Activated CD8-positive, alpha-beta T cell treated with anti-CD3 and anti-CD28 coated beads for 36 hours (primary cell): Measurements from ENCODE around the gene PIKFYVE. TPM values are rescaled to one million over a fixed set of nuclear protein-coding genes. Genes with fewer than 3 reads are reported as not detected.
A peak's percentile ranks its signal among the peaks of the same experiment; 100 is the strongest.

Source experiments
- ATAC-seq: fragments of 200-7000 bp; cut with Tn5 transposase; one replicate; pipeline ENCODE4 v1.10.0; 2021; ENCODE audit warnings: mild to moderate bottlenecking, moderate library complexity
- CTCF ChIA-PET: fragments of 350-600 bp; sonication (Branson Sonifier 250); formaldehyde crosslinking; loops from one replicate; lab custom pipeline; 2021; ENCODE audit warnings: antibody characterized with exemption; lab: Charles Lee
- POLR2A ChIA-PET: fragments of 350-600 bp; sonication (Branson Sonifier 250); formaldehyde crosslinking; loops from one replicate; lab custom pipeline; 2021; ENCODE audit warnings: antibody characterized with exemption; lab: Charles Lee
- DNase-seq: peaks from one replicate; pipeline ENCODE4 v3.0.0-alpha.2; 2020
- H3K27ac Mint-ChIP-seq: one replicate; pipeline ENCODE4 v1.8.0; 2021; ENCODE audit warnings: mild to moderate bottlenecking, mixed read lengths
- H3K27me3 Mint-ChIP-seq: one replicate; pipeline ENCODE4 v1.8.0; 2021; ENCODE audit warnings: mixed read lengths
- H3K36me3 Mint-ChIP-seq: one replicate; pipeline ENCODE4 v1.8.0; 2021; ENCODE audit warnings: low read depth, mixed read lengths
- H3K4me1 Mint-ChIP-seq: one replicate; pipeline ENCODE4 v1.8.0; 2021; ENCODE audit warnings: low read depth, mixed read lengths
- H3K4me3 Mint-ChIP-seq: one replicate; pipeline ENCODE4 v1.8.0; 2021; ENCODE audit warnings: mild to moderate bottlenecking, moderate library complexity, mixed read lengths
- H3K9me3 Mint-ChIP-seq: one replicate; pipeline ENCODE4 v1.8.0; 2021; ENCODE audit warnings: mixed read lengths
- intact Hi-C: fragments of 100-400 bp; cut with micrococcal nuclease; formaldehyde crosslinking; loops from one replicate; pipeline ENCODE4 v1.10.0; 2022
- total RNA-seq, 2 experiments: library from RNA; stranded (reverse); gene quantifications; one replicate each; pipeline ENCODE4 v1.2.3, GENCODE V29; 2021
- TF ChIP-seq, protein P1 (sequence below): fragments of 200-600 bp; IDR thresholded peaks from one replicate; pipeline ENCODE4 v1.8.0; 2022; ENCODE audit warnings: antibody characterized with exemption, mild to moderate bottlenecking

The PIKFYVE gene
- total RNA-seq, 2 experiments from 2014 or later: 16.4 to 16.9 TPM

DNA sequence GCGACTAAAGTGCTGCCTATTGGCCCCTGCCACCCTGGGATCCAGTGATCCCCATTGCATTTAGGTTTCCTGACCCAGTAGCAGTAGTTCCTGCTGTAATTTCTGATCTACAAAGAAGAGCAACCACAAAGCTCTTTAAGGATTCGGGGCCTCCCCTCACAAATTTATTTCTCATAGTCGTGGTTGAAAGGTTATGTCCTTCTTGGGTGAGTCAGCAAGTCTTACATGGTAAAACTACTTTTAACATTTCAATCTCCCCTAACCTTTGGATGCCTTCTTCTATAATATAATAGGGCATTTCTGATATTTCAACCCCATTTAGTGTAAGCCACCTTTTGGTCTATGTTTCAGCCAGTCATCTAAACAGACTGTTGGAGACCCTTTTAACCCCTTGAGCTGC is 14.9 kb downstream of the PIKFYVE start:
- ATAC-seq: peak; percentile 80
- POLR2A ChIA-PET: interaction anchor here (1.2 kb wide), 1 partner anchor 14 kb away, joined by 3 read pairs; the partner anchor contains the start of gene PIKFYVE
- intact Hi-C loops: no loop called here
- H3K27me3 Mint-ChIP-seq: no peaks in the 10 kb centered on the region
- peaks cover 27% of the 10 kb centered on the region for H3K4me1 Mint-ChIP-seq
- no peaks in the 10 kb centered on the region for H3K9me3 Mint-ChIP-seq
- TF ChIP-seq, protein P1, sequence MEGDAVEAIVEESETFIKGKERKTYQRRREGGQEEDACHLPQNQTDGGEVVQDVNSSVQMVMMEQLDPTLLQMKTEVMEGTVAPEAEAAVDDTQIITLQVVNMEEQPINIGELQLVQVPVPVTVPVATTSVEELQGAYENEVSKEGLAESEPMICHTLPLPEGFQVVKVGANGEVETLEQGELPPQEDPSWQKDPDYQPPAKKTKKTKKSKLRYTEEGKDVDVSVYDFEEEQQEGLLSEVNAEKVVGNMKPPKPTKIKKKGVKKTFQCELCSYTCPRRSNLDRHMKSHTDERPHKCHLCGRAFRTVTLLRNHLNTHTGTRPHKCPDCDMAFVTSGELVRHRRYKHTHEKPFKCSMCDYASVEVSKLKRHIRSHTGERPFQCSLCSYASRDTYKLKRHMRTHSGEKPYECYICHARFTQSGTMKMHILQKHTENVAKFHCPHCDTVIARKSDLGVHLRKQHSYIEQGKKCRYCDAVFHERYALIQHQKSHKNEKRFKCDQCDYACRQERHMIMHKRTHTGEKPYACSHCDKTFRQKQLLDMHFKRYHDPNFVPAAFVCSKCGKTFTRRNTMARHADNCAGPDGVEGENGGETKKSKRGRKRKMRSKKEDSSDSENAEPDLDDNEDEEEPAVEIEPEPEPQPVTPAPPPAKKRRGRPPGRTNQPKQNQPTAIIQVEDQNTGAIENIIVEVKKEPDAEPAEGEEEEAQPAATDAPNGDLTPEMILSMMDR: no peak
- H3K27ac Mint-ChIP-seq: peak overlapping the region; percentile 21
- peaks cover 59% of the 10 kb centered on the region for H3K36me3 Mint-ChIP-seq
- peak; percentile 20 for DNase-seq
- H3K4me3 Mint-ChIP-seq: no peak overlapping the region
- CTCF ChIA-PET: interaction anchor here (0.7 kb wide), 1 partner anchor 11 kb away, joined by 3 read pairs; no protein-coding TSS in a partner anchor

DNA sequence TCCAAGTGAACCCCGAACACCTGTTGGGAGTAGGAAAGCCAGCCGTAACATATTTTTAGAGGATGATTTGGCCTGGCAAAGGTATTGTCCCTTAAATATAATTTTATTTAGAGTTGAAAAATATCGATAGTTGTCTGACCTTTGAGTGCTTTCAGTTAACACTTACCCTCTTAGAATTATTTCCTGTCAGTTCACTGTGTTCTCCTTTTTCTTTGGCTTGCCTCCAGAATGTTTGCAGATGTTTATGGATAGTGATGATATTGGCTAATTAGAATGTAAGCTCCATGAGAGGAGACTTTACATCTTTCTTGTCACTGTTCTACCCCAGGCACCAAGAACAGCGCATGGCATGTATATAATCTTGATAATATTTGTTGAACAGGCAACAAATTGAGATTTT is 19.8 kb downstream of the PIKFYVE start:
- POLR2A ChIA-PET: no interaction called here
- no peaks in the 10 kb centered on the region for H3K27me3 Mint-ChIP-seq
- no peak overlapping the region for H3K27ac Mint-ChIP-seq
- CTCF ChIA-PET: no interaction called here
- ATAC-seq (no peak), DNase-seq (no peak)
- H3K4me3 Mint-ChIP-seq: no peak overlapping the region
- H3K4me1 Mint-ChIP-seq: peaks cover 13% of the 10 kb centered on the region
- TF ChIP-seq, protein P1: no peak
- H3K9me3 Mint-ChIP-seq: peaks cover 8% of the 10 kb centered on the region
- intact Hi-C loops: no loop called here
- peaks cover 51% of the 10 kb centered on the region for H3K36me3 Mint-ChIP-seq

DNA sequence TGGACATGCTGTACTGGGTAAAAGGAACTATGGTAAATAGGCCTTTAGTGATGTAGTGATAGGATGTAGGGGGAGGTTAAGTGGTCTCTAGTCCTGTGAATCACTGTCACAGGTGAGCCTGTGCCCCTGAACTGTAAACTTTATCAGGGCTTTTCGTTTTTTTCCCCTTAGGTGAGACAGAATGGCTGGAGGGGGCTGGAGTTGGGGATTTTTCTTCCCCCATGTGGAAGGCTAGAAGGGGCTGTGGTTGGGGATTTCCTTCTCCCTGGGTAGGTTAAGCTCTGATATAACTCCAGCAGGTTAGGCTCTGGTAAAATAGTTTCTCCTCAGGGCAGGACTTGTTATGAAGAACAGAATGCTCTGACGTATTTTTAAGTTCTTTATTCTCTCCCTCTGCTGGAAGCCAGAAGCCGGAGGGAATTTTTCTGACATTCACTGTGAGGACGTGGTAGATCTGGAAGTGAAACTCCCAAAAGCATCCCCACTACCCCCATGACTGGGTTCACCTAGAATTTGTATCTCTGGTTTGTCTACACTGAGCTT is 28.5 kb downstream of the PIKFYVE start:
- ATAC-seq (peak; percentile 61), DNase-seq (no peak)
- Mint-ChIP-seq H3K9me3 (peaks cover 8% of the 10 kb centered on the region), H3K27me3 (no peaks in the 10 kb centered on the region), H3K27ac (no peak overlapping the region), H3K36me3 (peaks cover 47% of the 10 kb centered on the region), H3K4me1 (peaks cover 45% of the 10 kb centered on the region), H3K4me3 (no peak overlapping the region)
- POLR2A ChIA-PET: no interaction called here
- CTCF ChIA-PET: no interaction called here
- intact Hi-C loops: no loop called here
- TF ChIP-seq, protein P1: no peak

DNA sequence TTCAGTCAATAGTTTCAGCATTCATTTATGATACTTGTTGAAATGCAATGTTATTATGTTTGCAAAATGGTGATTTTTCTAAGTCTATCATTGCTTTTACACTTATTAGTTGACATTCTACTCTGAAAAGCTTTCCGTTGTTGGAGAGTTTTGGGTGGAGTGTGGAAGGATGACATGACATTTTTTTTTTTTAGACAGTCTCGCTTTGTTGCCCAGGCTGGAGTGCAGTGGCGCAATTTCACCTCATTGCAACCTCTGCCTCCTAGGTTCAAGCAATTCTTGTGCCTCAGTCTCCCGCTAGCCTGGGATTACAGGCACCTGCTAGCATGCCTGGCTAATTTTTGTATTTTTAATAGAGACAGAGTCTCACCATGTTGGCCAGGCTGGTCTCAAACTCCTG is 29.8 kb downstream of the PIKFYVE start:
- Mint-ChIP-seq H3K27me3 (no peaks in the 10 kb centered on the region), H3K36me3 (peaks cover 42% of the 10 kb centered on the region), H3K9me3 (no peaks in the 10 kb centered on the region), H3K4me3 (no peak overlapping the region), H3K4me1 (peaks cover 44% of the 10 kb centered on the region), H3K27ac (no peak overlapping the region)
- ATAC-seq (no peak), DNase-seq (no peak)
- ChIA-PET POLR2A (interaction anchor here (0.6 kb wide), 1 partner anchor 17 kb away, joined by 4 read pairs; no protein-coding TSS in a partner anchor), CTCF (no interaction called here)
- intact Hi-C loops: no loop called here
- TF ChIP-seq, protein P1: no peak

DNA sequence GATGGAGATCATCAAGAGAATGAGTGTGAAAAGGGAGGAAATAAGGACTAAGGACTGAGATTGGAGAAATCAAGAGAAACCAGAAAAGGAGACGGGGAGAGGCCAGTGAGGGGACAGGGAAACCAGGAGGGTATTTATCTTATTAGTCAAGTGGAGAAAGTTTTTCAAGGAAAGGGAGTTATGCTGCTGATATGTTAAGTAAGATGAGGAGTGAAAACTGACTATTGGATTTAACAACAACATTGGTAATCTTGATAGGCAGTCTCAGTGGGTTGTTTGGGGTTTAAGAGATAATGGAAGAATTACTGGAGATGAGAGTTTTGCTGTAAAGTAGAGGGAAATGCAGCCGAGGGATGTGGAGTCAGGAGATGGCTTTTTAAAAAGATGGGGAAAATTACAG is 30.6 kb downstream of the PIKFYVE start:
- Mint-ChIP-seq H3K9me3 (no peaks in the 10 kb centered on the region), H3K4me3 (no peak overlapping the region), H3K27me3 (no peaks in the 10 kb centered on the region), H3K27ac (no peak overlapping the region), H3K36me3 (peaks cover 38% of the 10 kb centered on the region), H3K4me1 (peaks cover 37% of the 10 kb centered on the region)
- intact Hi-C loops: no loop called here
- ChIA-PET POLR2A (no interaction called here), CTCF (no interaction called here)
- ATAC-seq: no peak
- TF ChIP-seq, protein P1: no peak
- no peak for DNase-seq
